AG10803 (cell line): ENCODE results near the gene CENPO.

Experiments
- DNase-seq: peaks from one replicate; pipeline ENCODE4 v3.0.0; 2010; ENCODE audit warnings: low read depth
- H3K4me3 ChIP-seq: 2 replicates; pipeline ENCODE4 v1.5.1; 2011; ENCODE audit warnings: mild to moderate bottlenecking, low read length, control low read depth
- TF ChIP-seq, protein P1 (sequence below): conservative IDR thresholded peaks from 2 replicates; pipeline ENCODE4 v1.5.1; 2011; ENCODE audit warnings: mild to moderate bottlenecking, low read length, control low read depth, inconsistent platforms

Gene CENPO

GRCh38 chr2:24824071-24824588 is 30.9 kb downstream of the CENPO start:
- no peak overlapping the region for H3K4me3 ChIP-seq
- TF ChIP-seq, protein P1, sequence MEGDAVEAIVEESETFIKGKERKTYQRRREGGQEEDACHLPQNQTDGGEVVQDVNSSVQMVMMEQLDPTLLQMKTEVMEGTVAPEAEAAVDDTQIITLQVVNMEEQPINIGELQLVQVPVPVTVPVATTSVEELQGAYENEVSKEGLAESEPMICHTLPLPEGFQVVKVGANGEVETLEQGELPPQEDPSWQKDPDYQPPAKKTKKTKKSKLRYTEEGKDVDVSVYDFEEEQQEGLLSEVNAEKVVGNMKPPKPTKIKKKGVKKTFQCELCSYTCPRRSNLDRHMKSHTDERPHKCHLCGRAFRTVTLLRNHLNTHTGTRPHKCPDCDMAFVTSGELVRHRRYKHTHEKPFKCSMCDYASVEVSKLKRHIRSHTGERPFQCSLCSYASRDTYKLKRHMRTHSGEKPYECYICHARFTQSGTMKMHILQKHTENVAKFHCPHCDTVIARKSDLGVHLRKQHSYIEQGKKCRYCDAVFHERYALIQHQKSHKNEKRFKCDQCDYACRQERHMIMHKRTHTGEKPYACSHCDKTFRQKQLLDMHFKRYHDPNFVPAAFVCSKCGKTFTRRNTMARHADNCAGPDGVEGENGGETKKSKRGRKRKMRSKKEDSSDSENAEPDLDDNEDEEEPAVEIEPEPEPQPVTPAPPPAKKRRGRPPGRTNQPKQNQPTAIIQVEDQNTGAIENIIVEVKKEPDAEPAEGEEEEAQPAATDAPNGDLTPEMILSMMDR: no peak
- DNase-seq: no peak

DNA sequence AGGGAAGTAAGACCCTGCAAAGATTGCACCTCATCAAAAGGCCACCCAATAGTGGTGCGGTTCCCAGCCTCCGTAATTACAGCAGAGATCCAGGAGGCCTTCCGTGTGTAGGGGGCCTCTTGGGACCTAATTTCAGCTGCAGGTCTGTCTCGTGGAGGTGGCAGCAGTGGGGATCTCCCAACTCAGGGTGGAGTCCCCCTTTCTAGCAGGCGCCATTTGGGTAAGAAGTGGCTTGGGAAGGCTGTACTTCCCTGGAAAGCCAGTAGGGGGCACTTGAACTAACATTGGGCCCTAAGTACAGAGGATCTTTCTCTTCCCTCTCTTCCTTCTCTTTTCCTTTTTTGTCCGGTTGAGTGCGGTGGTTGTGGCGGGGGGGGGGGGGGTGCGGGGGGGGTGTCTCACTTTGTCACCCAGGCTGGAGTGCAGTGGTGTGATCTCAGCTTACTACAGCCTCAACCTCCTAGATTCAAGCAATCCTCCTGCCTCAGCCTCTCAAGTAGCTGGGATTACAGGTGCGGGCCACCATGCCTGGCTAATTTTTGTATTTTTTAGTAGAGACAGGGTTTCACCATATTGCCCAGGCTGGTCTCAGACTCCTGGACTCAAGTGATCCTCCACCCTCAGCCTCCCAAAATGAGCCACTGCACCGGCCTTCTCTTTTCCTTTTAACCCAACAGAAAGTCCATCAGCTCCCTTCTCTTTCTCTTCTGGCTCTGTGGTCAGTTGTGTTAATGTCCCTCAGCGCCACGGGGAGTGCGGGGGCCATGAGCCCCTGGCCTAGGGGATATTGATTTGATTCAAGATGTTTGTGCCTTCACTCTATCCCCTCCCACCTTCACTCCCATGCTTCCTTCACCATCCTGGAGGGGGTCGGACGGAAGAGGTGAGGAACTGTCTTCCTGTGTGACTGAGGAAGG is 32.0 kb downstream of the CENPO start:
- TF ChIP-seq, protein P1: peak; percentile 50
- DNase-seq: no peak

GRCh38 chr2:24825883-24826772 is 32.9 kb downstream of the CENPO start:
- DNase-seq: no peak
- TF ChIP-seq, protein P1: no peak
- H3K4me3 ChIP-seq: no peak overlapping the region

More for the DNA sequence above, 32.0 kb downstream of the CENPO start:
- no peak overlapping the region for H3K4me3 ChIP-seq

- TF ChIP-seq, protein P1: no peak
Measured at GRCh38 chr2:24826773-24827145, 33.5 kb downstream of the CENPO start.

GRCh38 chr2:24827321-24828237 is 34.4 kb downstream of the CENPO start:
- TF ChIP-seq, protein P1: peak; percentile 98
- peak; percentile 86 for DNase-seq
- no peak overlapping the region for H3K4me3 ChIP-seq

More at GRCh38 chr2:24826773-24827145, 33.5 kb downstream of the CENPO start:
- H3K4me3 ChIP-seq: no peak overlapping the region
- DNase-seq: no peak
